ENCODE results near the gene RASA3.

DNA sequence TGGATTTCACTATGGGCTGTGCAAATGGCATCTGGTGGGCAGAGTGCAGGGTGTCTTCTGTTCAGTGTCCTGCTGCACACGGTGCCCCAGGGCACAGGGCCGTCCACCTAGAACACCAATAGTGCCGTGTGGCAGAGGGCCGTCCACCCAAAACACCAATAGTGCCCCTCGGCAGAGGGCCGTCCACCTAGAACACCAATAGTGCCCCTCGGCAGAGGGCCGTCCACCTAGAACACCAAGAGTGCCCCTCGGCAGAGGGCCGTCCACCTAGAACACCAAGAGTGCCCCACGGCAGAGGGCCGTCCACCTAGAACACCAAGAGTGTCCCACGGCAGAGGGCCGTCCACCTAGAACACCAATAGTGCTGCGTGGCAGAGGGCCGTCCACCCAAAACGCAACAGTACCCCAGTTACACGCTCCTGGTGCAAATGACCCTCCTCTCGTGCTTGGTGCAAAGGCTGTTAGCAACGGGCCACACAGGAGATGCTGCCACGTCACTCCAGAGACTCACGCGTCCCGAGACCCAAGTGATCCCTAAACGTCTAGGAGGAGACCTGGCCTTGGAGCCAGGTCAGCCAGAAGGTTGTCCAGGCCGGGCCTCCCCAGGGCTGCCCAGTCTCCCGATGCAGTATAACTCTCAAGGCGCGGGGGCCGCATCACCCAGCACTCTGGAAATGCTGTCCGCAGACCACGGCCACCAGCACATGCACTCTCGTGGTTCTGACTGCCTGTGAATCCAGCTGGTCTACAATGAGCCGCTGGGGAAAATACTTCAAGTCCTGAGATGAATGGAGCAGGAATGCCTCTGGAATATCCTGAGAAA lies 51.5 kb downstream of the RASA3 start:
- TF ChIP-seq JUND (IDR thresholded peaks at IDR 0.05; ENCODE audit: low read length) (no peak), MAX (IDR thresholded peaks at IDR 0.05) (no peak), JUN (IDR thresholded peaks at IDR 0.05; ENCODE audit: low read depth, low read length) (no peak), TBP (IDR thresholded peaks at IDR 0.05; ENCODE audit: low read depth, low read length) (no peak)
- TF ChIP-seq, protein P1, sequence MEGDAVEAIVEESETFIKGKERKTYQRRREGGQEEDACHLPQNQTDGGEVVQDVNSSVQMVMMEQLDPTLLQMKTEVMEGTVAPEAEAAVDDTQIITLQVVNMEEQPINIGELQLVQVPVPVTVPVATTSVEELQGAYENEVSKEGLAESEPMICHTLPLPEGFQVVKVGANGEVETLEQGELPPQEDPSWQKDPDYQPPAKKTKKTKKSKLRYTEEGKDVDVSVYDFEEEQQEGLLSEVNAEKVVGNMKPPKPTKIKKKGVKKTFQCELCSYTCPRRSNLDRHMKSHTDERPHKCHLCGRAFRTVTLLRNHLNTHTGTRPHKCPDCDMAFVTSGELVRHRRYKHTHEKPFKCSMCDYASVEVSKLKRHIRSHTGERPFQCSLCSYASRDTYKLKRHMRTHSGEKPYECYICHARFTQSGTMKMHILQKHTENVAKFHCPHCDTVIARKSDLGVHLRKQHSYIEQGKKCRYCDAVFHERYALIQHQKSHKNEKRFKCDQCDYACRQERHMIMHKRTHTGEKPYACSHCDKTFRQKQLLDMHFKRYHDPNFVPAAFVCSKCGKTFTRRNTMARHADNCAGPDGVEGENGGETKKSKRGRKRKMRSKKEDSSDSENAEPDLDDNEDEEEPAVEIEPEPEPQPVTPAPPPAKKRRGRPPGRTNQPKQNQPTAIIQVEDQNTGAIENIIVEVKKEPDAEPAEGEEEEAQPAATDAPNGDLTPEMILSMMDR (IDR thresholded peaks at IDR 0.05; ENCODE audit: control extremely low read depth in 1 of 3, insufficient read depth in 1 of 3, low read depth in 1 of 3, low read length in 3 of 3), result no peak
